ENCODE data around the gene BRIP1. TPM values are rescaled to one million over a fixed set of nuclear protein-coding genes. Genes with fewer than 3 reads are reported as not detected.

BRIP1 gene
- total RNA-seq, 1 experiment from 2014 or later, result 4.7 TPM

DNA sequence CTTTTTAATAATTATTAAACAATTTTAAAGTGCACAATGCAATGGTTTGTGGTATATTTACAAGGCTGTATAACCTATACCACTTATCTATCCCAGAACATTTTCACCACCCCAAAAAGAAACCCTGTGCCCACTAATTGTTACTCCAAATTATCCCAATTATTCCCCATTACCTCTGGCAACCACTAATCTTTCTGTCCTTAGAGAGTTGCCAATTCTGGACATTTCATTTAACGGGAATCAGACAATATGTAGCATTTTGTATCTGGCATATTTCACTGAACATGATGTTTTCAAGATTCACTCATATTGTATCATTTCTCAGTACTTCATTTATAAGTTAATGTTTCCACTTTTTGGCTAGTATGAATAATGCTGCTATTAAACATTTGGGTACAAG lies 169.2 kb downstream of the BRIP1 start:
- H3K27me3 Mint-ChIP-seq (ENCODE audit: insufficient read depth, unreplicated experiment), result no peaks in the 10 kb centered on the region
- H3K27ac Mint-ChIP-seq (ENCODE audit: low read depth, unreplicated experiment), result no peak overlapping the region
- intact Hi-C loops (cut with micrococcal nuclease), result no loop called here
- POLR2A ChIA-PET, result no interaction called here
- BruUV-seq (replicated peaks), result no TSS peak
- CTCF ChIA-PET, result no interaction called here
- H3K4me3 Mint-ChIP-seq (ENCODE audit: unreplicated experiment), result no peak overlapping the region
- H3K4me1 Mint-ChIP-seq (ENCODE audit: insufficient read depth, unreplicated experiment), result no peaks in the 10 kb centered on the region
- no peaks in the 10 kb centered on the region for H3K9me3 Mint-ChIP-seq (ENCODE audit: unreplicated experiment)
- no peak for DNase-seq (ENCODE audit: unreplicated experiment)
- TF ChIP-seq, protein P1, sequence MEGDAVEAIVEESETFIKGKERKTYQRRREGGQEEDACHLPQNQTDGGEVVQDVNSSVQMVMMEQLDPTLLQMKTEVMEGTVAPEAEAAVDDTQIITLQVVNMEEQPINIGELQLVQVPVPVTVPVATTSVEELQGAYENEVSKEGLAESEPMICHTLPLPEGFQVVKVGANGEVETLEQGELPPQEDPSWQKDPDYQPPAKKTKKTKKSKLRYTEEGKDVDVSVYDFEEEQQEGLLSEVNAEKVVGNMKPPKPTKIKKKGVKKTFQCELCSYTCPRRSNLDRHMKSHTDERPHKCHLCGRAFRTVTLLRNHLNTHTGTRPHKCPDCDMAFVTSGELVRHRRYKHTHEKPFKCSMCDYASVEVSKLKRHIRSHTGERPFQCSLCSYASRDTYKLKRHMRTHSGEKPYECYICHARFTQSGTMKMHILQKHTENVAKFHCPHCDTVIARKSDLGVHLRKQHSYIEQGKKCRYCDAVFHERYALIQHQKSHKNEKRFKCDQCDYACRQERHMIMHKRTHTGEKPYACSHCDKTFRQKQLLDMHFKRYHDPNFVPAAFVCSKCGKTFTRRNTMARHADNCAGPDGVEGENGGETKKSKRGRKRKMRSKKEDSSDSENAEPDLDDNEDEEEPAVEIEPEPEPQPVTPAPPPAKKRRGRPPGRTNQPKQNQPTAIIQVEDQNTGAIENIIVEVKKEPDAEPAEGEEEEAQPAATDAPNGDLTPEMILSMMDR (IDR thresholded peaks at IDR 0.05; ENCODE audit: unreplicated experiment), result no peak
- no peaks in the 10 kb centered on the region for H3K36me3 Mint-ChIP-seq (ENCODE audit: insufficient read depth, unreplicated experiment)

DNA sequence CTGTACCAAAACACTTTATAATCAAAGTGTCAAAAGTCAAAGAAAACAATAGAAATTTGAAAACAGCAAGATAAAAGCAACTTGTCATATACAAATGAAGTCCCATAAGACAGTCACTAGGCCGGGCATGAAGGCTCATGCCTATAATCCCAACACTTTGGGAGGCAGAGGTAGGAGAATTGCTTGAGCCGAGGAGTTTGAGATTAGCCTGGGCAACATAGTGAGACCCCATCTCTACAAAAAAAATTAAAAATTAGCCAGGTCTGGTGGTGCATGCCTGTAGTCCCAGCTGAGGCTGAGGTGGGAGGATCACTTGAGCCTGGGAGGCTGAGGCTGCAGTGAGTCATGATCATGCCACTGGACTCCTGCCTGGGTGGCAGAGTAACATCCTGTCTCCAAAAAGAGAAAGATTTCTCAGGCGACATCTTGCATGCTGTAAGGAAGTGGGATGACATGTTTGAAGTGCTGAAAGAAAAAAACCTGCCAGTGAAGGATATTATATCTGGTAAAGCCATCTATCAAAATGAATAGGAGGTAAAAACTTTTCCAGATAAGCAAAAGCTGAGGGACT lies 173.6 kb downstream of the BRIP1 start:
- H3K4me1 Mint-ChIP-seq (ENCODE audit: insufficient read depth, unreplicated experiment), result no peaks in the 10 kb centered on the region
- H3K4me3 Mint-ChIP-seq (ENCODE audit: unreplicated experiment), result no peak overlapping the region
- no peaks in the 10 kb centered on the region for H3K27me3 Mint-ChIP-seq (ENCODE audit: insufficient read depth, unreplicated experiment)
- BruUV-seq (replicated peaks), result no TSS peak
- POLR2A ChIA-PET, result no interaction called here
- H3K36me3 Mint-ChIP-seq (ENCODE audit: insufficient read depth, unreplicated experiment), result peaks cover 6% of the 10 kb centered on the region
- intact Hi-C loops (cut with micrococcal nuclease), result no loop called here
- CTCF ChIA-PET, result no interaction called here
- no peaks in the 10 kb centered on the region for H3K9me3 Mint-ChIP-seq (ENCODE audit: unreplicated experiment)
- H3K27ac Mint-ChIP-seq (ENCODE audit: low read depth, unreplicated experiment), result no peak overlapping the region
- peak; percentile 9 for DNase-seq (ENCODE audit: unreplicated experiment)
- TF ChIP-seq, protein P1 (IDR thresholded peaks at IDR 0.05; ENCODE audit: unreplicated experiment), result no peak

DNA sequence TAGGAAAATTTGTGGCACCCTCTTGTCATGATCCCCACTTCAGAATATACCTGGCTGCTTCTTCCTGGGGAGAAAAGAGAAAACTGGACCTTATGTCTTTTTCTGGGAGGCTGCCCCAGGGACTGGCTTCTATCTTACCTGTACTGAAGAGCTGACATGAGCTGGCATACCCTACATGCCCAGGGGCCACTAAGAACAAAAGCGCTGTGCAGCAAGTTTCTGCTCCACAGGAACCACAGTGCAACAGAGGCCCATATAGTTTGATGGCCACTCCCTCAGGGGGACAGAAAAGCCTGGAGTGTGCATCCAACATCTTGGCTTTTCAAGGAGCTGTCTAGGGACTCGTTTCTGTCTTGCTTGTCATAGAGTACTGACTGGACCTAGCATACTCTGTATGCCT lies 175.6 kb downstream of the BRIP1 start:
- CTCF ChIA-PET, result interaction anchor here (0.5 kb wide), 1 partner anchor 894 kb away, joined by 4 read pairs; no protein-coding TSS in a partner anchor
- POLR2A ChIA-PET, result interaction anchor here (1.4 kb wide), 1 partner anchor 16 kb away, joined by 4 read pairs; no protein-coding TSS in a partner anchor
- intact Hi-C loops (cut with micrococcal nuclease), result no loop called here
- no peaks in the 10 kb centered on the region for H3K9me3 Mint-ChIP-seq (ENCODE audit: unreplicated experiment)
- no peaks in the 10 kb centered on the region for H3K27me3 Mint-ChIP-seq (ENCODE audit: insufficient read depth, unreplicated experiment)
- no peak overlapping the region for H3K27ac Mint-ChIP-seq (ENCODE audit: low read depth, unreplicated experiment)
- no peak overlapping the region for H3K4me3 Mint-ChIP-seq (ENCODE audit: unreplicated experiment)
- DNase-seq (ENCODE audit: unreplicated experiment), result no peak
- H3K36me3 Mint-ChIP-seq (ENCODE audit: insufficient read depth, unreplicated experiment), result peaks cover 12% of the 10 kb centered on the region
- H3K4me1 Mint-ChIP-seq (ENCODE audit: insufficient read depth, unreplicated experiment), result no peaks in the 10 kb centered on the region
- TF ChIP-seq, protein P1 (IDR thresholded peaks at IDR 0.05; ENCODE audit: unreplicated experiment), result no peak
- BruUV-seq (replicated peaks), result no TSS peak

DNA sequence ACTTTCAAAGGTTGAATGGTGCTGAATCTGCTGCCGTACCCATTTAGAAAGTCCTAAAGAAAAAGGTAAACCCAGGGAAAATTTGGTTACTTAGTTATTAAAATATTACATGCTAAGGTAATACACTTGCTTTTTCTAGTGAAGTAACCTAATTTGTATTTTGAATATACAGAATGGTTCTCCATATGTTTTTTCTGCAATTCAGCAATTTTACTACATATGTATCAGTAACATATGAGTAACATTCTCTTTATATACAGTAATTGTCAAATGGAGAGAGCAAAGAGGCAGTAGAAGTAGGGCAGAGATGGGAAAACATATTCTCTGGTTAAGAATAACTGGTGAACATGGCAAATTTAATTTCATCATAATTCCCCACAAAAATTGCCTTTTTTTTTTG lies 177.2 kb downstream of the BRIP1 start:
- no TSS peak for BruUV-seq (replicated peaks)
- intact Hi-C loops (cut with micrococcal nuclease), result no loop called here
- TF ChIP-seq, protein P1 (IDR thresholded peaks at IDR 0.05; ENCODE audit: unreplicated experiment), result no peak

More for the DNA sequence above, 177.2 kb downstream of the BRIP1 start:
- Mint-ChIP-seq H3K36me3 (ENCODE audit: insufficient read depth, unreplicated experiment) (peaks cover 12% of the 10 kb centered on the region), H3K4me3 (ENCODE audit: unreplicated experiment) (no peak overlapping the region), H3K27ac (ENCODE audit: low read depth, unreplicated experiment) (no peak overlapping the region), H3K4me1 (ENCODE audit: insufficient read depth, unreplicated experiment) (no peaks in the 10 kb centered on the region), H3K9me3 (ENCODE audit: unreplicated experiment) (no peaks in the 10 kb centered on the region), H3K27me3 (ENCODE audit: insufficient read depth, unreplicated experiment) (no peaks in the 10 kb centered on the region)
- POLR2A ChIA-PET, result no interaction called here
- CTCF ChIA-PET, result no interaction called here
- DNase-seq (ENCODE audit: unreplicated experiment), result no peak
